Kidney tubule cell (primary cell): ENCODE results near the gene DBET.
A peak's percentile ranks its signal among the peaks of the same experiment; 100 is the strongest.
"Not testable (repeated sequence)": the region's sequence is repeated elsewhere in the genome, so short reads cannot be mapped to it uniquely, and the experiment has no call there.

Experiments used
- DNase-seq: peaks from one replicate; pipeline ENCODE4 v3.0.0-alpha.2; 2018; ENCODE audit warnings: low spot score

The DBET gene

DNA sequence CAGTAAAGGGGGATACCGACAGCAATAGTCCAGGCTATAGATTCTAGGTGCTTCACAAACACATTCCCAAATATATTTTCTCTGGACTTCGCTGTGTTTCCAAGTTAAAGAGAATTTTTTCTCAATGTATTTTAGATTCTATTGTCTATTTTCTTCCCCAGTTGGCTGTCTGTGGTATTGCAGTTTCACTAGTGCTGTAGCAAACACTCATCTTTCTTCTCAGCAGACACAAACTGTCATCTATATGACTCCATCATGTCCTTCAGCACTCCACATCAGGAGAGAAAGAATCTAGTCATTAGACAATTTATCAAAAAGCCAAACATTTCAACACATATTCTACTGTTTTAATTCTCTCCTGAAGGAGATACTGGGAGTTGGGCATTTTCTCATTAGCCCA lies at the start of gene DBET:
DBET (plus strand) TSS at position 161 of the 400 bp plus-strand sequence.
- DNase-seq = not testable (repeated sequence)

- no peak for DNase-seq
These were observed 49.3 kb upstream of the DBET start for GRCh38 chr4:190014771-190015537.

- no peak for DNase-seq
These were observed 48.5 kb upstream of the DBET start for GRCh38 chr4:190015538-190016368.

- no peak for DNase-seq
These were observed 47.7 kb upstream of the DBET start for GRCh38 chr4:190016369-190017289.

GRCh38 chr4:190017357-190018200 lies 46.7 kb upstream of the DBET start:
- DNase-seq = no peak

DNA sequence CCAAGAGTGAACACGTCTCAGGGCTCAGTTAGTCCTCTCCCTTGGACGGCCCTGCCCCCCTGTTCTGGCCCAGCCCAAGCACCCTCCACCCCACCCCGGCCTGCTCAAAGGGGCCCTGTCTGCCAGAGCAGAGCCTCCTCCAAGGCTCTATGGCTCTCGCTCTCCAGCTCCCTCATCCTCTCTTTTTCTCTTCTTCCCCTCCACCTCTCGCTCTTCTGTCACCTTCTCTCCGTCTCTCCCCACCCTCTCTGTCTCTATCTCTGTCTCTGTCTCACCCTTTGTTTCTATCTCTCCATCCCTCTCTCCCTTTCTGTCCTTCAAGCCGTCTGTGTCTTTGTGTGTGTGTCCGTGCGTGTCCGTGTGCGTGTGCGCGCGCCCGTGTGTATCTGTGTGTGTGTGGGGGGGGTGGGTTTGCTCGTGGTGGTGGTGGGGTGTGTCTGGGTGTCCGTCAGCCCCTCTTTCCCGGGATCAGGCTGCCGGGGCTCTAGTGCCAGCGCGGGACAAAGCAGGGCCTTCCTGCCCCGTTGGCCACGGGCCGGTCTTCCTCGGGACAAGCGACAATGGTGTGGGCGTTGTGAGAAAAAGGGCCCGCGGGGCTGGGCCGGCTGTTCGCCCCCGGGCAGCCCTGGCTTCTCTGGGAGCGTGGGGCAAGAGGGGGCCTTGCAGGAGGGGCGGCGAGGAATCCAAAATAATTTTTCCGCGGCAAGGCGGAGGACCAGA lies 45.9 kb upstream of the DBET start:
- no peak for DNase-seq

DNA sequence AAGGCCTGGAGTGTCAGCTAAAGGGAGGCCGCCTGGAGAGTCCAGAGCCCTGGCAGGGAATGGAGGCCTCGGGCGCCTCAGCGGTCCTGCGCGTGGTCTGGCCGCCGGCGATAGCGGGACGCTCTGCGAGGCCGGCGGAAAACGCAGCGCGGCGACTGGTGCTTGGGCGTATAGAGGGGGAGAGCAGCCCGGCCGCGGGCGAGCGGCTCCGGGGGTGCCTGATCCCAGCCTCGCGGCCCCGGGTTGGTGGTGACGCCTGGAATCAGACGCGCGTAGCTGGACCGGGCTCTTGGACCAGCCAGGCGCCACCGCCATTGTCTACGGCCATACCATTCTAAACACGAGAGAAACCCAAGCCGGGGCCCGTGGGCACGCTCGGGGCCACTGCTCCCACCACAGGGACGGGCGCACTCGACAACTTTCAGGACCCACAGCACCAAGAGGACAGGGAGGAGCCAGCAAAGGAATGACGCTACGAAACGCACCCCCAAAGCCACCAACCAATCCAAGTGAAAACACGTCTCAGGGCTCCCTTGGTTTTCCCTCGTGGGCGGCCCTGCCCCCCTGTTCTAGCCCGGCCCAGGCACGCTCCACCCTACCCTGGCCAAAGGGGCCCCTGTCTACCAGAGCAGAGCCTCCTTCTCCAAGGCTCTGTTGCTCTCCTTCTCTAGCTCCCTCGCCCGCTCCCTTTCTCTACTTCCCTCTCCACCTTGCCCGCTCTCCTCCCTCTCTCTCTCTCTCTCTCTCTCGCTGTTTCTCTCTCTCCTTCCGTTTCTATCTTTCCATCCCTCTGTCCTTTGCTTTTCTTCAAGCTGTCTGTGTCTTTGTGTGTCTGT lies 45.1 kb upstream of the DBET start:
- DNase-seq = no peak

- not testable (repeated sequence) for DNase-seq
These were observed 44.3 kb upstream of the DBET start for GRCh38 chr4:190019859-190020463.

DNA sequence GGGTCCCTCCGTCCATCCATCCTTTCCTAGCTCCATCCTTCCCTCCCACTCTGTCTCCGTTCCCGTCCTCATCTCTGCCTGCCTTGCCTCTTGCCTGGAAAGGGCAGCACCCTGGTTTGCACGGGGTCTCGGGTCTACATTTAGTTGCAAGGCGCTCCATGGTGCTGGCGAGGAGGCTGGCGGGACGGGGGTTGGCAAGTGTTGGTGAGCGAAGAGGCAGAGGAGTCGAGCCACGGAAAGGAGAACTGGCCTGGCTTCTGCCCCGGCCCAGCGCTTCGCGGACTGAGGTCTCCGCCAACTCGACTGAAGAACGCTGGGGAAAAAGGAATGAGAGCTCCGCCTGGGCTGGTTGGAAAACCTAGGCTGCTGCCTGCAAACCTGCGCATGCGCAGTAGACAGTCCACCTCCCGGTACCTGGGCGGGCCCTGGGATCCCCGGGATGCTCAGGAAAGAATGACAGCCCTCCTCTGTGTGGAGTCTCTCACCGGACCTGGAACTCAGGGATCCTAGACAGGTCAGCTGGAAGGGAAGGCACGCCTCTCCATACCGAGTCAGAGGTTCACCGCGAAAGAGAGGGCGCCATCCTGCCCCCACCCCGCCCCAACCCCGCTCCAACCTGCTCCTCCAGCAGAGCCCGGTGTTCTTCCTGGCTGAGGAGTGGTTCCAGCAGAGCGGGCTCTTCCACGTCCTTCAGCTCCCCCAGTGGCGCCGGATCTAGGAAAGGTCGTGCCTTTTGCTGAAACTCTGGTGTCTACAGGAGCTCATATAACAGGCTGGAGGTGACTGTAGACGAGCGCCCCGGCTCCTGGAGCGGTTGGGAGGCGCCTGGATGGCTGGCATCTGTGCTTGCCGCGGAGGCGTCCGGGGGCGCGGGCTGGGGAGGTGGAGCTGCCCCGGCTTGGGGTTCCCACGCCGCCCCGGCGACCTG lies 43.2 kb upstream of the DBET start:
- DNase-seq = peak; percentile 69

DNA sequence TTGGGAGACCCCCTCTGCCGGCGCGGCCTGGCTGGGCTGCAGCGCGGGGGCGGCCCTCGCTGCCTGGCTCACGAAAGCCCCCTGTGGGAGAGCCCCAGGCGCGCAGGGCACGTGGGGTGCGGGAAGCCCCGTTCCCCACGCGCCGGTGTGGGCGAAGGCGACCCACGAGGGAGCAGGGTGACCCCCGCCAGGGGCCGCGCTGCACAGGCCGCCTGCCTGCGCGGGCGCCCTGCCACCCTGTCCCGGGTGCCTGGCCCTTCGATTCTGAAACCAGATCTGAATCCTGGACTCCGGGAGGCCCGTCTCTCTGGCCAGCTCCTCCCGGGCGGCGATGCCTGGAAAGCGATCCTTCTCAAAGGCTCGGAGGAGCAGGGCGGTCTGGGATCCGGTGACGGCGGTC lies 42.3 kb upstream of the DBET start:
- not testable (repeated sequence) for DNase-seq

- not testable (repeated sequence) for DNase-seq
These were observed 41.6 kb upstream of the DBET start for GRCh38 chr4:190022614-190023281.

DNA sequence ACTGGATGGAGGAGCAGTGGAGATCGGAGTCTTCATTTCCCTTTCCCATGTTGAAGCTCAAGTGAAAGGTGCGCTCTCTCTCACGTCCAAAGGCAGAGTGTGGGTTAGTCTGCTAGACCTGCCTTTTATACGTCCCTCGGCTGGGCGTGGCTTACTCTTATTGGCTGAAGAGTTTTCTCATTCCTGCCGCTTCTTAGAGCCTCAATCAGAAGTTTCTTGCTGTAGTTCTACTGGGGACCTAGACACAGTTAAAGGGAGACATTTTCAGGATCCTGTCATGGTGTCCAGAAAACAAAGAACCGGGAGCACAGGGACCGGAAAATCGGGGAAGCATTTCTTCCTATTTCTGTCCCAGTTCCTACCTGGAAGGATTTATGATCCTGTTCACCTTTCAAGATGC lies 37.1 kb upstream of the DBET start, which contains the start of gene FRG2:
FRG2 (minus strand) TSS at position 101 of the 400 bp plus-strand sequence; CDS start at position 49, 52 bp downstream.
- not testable (repeated sequence) for DNase-seq

DNA sequence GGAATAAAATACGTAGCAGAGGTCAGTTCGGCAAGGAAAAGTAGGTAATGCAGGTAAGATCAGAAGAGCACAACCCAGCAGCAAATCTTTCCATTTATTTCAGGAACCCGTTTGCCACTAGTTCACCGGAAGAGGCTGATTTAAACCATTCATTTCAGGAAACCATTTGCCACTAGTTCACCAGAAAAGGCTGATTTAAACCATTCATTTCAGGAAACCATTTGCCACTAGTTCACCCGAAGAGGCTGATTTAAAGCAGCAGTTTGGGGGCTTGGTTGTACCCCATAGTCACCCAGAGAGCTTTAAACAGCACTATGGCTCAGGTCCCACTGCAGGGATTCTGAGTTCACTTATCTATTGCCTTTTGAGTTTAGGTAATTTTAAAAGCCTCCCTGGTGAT lies 33.0 kb upstream of the DBET start:
- not testable (repeated sequence) for DNase-seq

DNA sequence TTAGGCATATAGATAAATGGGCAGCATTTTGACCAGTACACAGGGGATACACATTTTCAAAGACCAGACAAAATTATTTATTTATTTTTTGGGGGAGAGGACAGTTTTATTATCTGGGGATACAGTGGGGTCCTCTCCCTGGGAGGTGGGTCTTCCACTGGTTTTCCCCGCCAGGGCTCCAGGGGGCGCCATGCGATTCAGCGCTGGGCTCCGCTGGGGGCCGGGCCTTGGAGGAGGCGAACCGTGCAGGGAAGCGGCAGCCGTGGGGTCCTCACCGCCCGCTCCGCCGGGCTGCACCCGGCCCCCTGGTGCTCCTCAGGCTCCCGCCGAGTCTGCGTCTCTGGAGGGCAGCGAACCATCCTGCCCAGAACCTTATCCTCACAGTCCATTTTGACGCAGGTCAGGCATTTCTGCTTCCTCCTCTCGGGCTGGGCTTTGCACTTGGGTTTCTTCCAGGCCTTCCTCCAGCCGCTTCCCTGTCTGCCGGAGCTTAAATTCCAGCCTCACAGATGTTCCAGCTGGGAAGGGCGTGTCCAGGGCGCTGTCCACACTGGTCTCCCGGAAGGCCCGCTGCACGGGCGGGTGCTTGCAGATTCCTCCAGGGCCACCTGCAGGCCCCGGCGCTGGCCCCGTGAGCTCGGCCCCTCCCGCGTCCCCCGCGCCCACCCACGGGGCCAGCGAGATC lies 26.5 kb upstream of the DBET start:
- not testable (repeated sequence) for DNase-seq

DNA sequence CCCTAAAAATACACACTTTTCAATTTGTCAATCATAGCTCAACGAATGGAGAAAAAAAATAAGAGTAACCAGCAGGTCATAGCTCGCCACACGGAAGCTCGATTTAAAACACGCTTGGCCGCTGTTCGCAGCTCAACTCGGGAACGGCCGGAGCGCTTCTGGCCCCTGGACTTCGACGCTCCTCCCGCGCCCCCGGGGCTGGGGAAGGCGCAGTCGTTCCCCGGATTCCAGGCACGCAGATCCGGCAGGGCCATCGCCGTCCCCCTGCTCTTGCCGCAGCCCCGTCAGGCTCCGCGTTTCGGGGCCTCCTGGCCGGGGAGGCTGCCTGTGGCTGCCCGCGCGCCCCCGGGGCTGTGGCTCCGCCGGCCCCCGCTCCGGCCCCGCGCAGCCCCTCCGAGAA lies 23.4 kb upstream of the DBET start:
- not testable (repeated sequence) for DNase-seq

GRCh38 chr4:190047627-190048026 lies 16.7 kb upstream of the DBET start:
- DNase-seq = not testable (repeated sequence)
